HG03139 (cell line): ENCODE measurements around the gene C1QA.

Experiments used
- ATAC-seq: cut with Tn5 transposase; IDR thresholded peaks from one replicate; pipeline ENCODE4 v1.9.1; 2021; ENCODE audit not compliant: unreplicated experiment

The C1QA gene

GRCh38 chr1:22636353-22636752 lies at the start of gene C1QA:
Gene C1QA (plus strand): TSS chr1:22636628. CDS start chr1:22637617, 989 bp downstream.
- no peak for ATAC-seq

GRCh38 chr1:22587247-22587646 lies 49.2 kb upstream of the C1QA start:
- ATAC-seq = no peak

- no peak for ATAC-seq
Measured at GRCh38 chr1:22588899-22589422, 47.5 kb upstream of the C1QA start.

- no peak for ATAC-seq
Measured at GRCh38 chr1:22591576-22591975, 44.9 kb upstream of the C1QA start.

GRCh38 chr1:22592051-22592450 lies 44.4 kb upstream of the C1QA start:
- ATAC-seq = no peak

- no peak for ATAC-seq
Measured at GRCh38 chr1:22592919-22593790, 43.3 kb upstream of the C1QA start.

- no peak for ATAC-seq
Measured at GRCh38 chr1:22594396-22594795, 42.0 kb upstream of the C1QA start.

GRCh38 chr1:22595108-22595507 lies 41.3 kb upstream of the C1QA start:
- ATAC-seq = no peak

- no peak for ATAC-seq
Measured at GRCh38 chr1:22597301-22597965, 39.0 kb upstream of the C1QA start.

GRCh38 chr1:22597996-22598395 lies 38.4 kb upstream of the C1QA start:
- no peak for ATAC-seq

GRCh38 chr1:22598736-22599135 lies 37.7 kb upstream of the C1QA start:
- ATAC-seq = no peak

- no peak for ATAC-seq
Measured at GRCh38 chr1:22600071-22600816, 36.2 kb upstream of the C1QA start.

GRCh38 chr1:22600817-22601605 lies 35.4 kb upstream of the C1QA start:
- ATAC-seq = no peak

GRCh38 chr1:22601610-22602009 lies 34.8 kb upstream of the C1QA start:
- ATAC-seq = no peak

GRCh38 chr1:22602060-22602740 lies 34.2 kb upstream of the C1QA start:
- no peak for ATAC-seq

GRCh38 chr1:22606161-22606560 lies 30.3 kb upstream of the C1QA start:
- no peak for ATAC-seq

GRCh38 chr1:22607154-22607553 lies 29.3 kb upstream of the C1QA start:
- ATAC-seq = no peak

- ATAC-seq = no peak
Measured at GRCh38 chr1:22608361-22608760, 28.1 kb upstream of the C1QA start.

GRCh38 chr1:22609291-22609690 lies 27.1 kb upstream of the C1QA start:
- no peak for ATAC-seq

- no peak for ATAC-seq
Measured at GRCh38 chr1:22611530-22611947, 24.9 kb upstream of the C1QA start.
